HG03575 (cell line): ENCODE data around the gene CLDN18.

Experiments used
- ATAC-seq: cut with Tn5 transposase; IDR thresholded peaks from one replicate; pipeline ENCODE4 v1.9.1; 2021; ENCODE audit not compliant: unreplicated experiment, insufficient number of reproducible peaks, low FRiP score; ENCODE audit errors: extremely low read depth

Gene CLDN18

GRCh38 chr3:138051947-138052802 lies 42.2 kb downstream of the CLDN18 start:
- no peak for ATAC-seq

DNA sequence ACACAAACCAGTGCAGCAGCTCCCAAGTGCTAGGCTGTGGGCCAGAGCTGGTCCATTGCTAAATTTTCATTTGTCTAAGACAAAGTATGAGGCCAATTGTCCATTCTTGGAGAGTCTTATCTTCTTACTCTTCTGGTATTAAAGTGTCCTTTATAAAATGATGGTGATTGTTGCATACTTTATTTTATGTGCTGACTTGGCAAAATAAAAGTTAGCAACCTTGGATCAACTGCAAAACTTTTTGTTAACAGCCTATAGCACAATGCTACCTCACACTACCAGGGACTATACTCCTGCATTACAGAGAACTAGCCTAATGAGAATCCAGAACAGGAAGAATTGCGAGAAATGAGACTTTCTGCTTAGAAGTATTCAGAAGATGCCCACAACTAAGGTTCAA lies 44.1 kb downstream of the CLDN18 start:
- ATAC-seq = no peak

- ATAC-seq = no peak
Measured at GRCh38 chr3:138057384-138057783, 47.4 kb downstream of the CLDN18 start.

- ATAC-seq = no peak
Measured at GRCh38 chr3:138059261-138059660, 49.3 kb downstream of the CLDN18 start.

DNA sequence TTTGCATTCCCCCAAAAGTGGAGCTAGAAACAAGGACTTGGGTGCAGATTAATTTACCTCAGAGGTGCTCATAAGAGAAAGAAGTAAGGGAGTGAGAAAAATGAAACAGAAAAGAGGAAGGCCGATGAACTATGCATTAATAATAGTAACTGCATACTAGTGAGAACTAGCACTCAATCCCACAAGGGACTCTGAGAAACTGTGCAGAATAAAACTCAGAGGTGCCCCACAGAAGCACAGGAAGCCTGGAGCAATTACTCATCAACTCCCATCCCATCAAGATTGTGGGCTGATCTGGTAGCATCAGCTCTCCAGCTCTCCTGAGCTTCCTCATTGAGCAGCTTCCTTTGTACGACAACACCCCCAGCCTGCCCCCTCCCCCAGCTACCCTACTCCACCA lies 50.8 kb downstream of the CLDN18 start:
- no peak for ATAC-seq

- no peak for ATAC-seq
Measured at GRCh38 chr3:138062037-138062436, 52.1 kb downstream of the CLDN18 start.

- ATAC-seq = no peak
Measured at GRCh38 chr3:138062626-138063025, 52.7 kb downstream of the CLDN18 start.

- ATAC-seq = no peak
Measured at GRCh38 chr3:138063416-138063815, 53.5 kb downstream of the CLDN18 start.

- ATAC-seq = no peak
Measured at GRCh38 chr3:138065949-138066348, 56.0 kb downstream of the CLDN18 start.

- peak; percentile 77 for ATAC-seq
Measured at GRCh38 chr3:138066383-138066782, 56.4 kb downstream of the CLDN18 start.

GRCh38 chr3:138066972-138067371 lies 57.0 kb downstream of the CLDN18 start:
- no peak for ATAC-seq

- no peak for ATAC-seq
Measured at GRCh38 chr3:138068046-138068445, 58.1 kb downstream of the CLDN18 start.

GRCh38 chr3:138068579-138069174 lies 58.7 kb downstream of the CLDN18 start:
- ATAC-seq = peak; percentile 45

GRCh38 chr3:138070006-138070405 lies 60.0 kb downstream of the CLDN18 start:
- no peak for ATAC-seq

- no peak for ATAC-seq
Measured at GRCh38 chr3:138072796-138073195, 62.8 kb downstream of the CLDN18 start.

- ATAC-seq = no peak
Measured at GRCh38 chr3:138078096-138078495, 68.1 kb downstream of the CLDN18 start.

GRCh38 chr3:138078901-138079344 lies 69.0 kb downstream of the CLDN18 start:
- no peak for ATAC-seq

GRCh38 chr3:138079901-138080300 lies 69.9 kb downstream of the CLDN18 start:
- no peak for ATAC-seq

DNA sequence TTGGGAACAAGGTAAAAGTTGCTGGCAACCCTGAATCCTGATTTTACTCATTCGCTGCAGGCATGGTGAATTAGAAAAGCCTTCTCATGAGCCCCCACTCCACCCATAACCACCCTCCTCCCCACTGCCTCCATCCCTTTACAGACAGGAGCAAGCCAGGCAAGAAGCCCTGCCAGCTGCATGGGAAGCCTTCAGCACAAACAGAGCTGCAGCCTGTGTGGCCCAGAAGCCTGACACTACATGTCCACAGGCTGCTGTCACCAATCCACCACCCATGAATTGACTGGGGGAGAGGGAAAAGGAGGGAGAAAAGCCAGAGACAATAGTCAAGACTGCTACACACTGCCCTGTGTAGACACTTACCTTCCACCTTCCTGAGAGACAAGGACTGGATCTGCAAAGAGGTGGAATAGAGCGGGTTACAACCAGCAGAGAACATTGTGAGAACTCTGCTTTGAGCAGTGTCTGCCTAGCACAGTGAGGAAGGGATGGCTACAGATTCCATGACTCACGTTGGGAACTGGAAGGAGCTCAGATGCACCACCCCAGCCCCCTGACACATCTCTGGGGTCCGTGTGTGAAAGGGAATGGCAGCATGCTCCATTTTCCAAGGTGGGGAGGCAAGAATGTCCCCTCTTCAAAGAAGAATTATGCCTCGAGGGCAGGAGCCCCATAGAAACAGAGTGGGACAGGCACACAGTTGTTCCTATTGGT lies 71.6 kb downstream of the CLDN18 start:
- ATAC-seq = no peak
